Hepatocyte (in vitro differentiated cells): ENCODE measurements around the gene PTPRM. TPM values are rescaled to one million over a fixed set of nuclear protein-coding genes. Genes with fewer than 3 reads are reported as not detected.

Source experiments
- DNase-seq: peaks from one replicate; pipeline ENCODE4 v3.0.0-alpha.2; 2016; ENCODE audit warnings: low spot score
- H2AFZ ChIP-seq: fragments of 200-600 bp; sonication (generic); 2 replicates; pipeline ENCODE4 v1.6.0; 2016; ENCODE audit warnings: antibody characterized with exemption, mild to moderate bottlenecking
- H3K27ac ChIP-seq: fragments of 200-600 bp; sonication (generic); 2 replicates; pipeline ENCODE4 v1.5.1; 2016; ENCODE audit warnings: mild to moderate bottlenecking
- H3K27me3 ChIP-seq: fragments of 200-600 bp; sonication (generic); 2 replicates; pipeline ENCODE4 v1.6.1; 2016
- H3K36me3 ChIP-seq: fragments of 200-600 bp; sonication (generic); replicated peaks from 2 replicates; pipeline ENCODE4 v1.5.1; 2016; ENCODE audit warnings: low read depth; ENCODE audit not compliant: insufficient read depth
- H3K4me1 ChIP-seq: fragments of 200-600 bp; sonication (generic); 2 replicates; pipeline ENCODE4 v1.5.1; 2016; ENCODE audit warnings: mild to moderate bottlenecking, moderate library complexity; ENCODE audit not compliant: insufficient read depth
- H3K4me2 ChIP-seq: fragments of 200-600 bp; sonication (generic); 2 replicates; pipeline ENCODE4 v1.6.0; 2016
- H3K4me3 ChIP-seq: fragments of 200-600 bp; sonication (generic); 2 replicates; pipeline ENCODE4 v1.5.1; 2016; ENCODE audit warnings: mild to moderate bottlenecking
- H3K79me2 ChIP-seq: fragments of 200-600 bp; sonication (generic); 2 replicates; pipeline ENCODE4 v1.6.0; 2017; ENCODE audit warnings: mild to moderate bottlenecking
- H3K9me2 ChIP-seq: fragments of 200-600 bp; sonication (generic); replicated peaks from 2 replicates; pipeline ENCODE4 v1.6.0; 2017; ENCODE audit warnings: mild to moderate bottlenecking; ENCODE audit not compliant: insufficient read depth
- H3K9me3 ChIP-seq: fragments of 200-600 bp; sonication (generic); 2 replicates; pipeline ENCODE4 v1.5.1; 2016; ENCODE audit warnings: low read depth, mild to moderate bottlenecking
- H4K20me1 ChIP-seq: fragments of 200-600 bp; sonication (generic); 2 replicates; pipeline ENCODE4 v1.6.0; 2016; ENCODE audit warnings: mild to moderate bottlenecking; ENCODE audit not compliant: insufficient read depth, poor library complexity, severe bottlenecking
- EZH2 ChIP-seq: fragments of 200-600 bp; sonication (generic); IDR thresholded peaks from 2 replicates; pipeline ENCODE4 v1.6.1; 2016; ENCODE audit warnings: antibody characterized with exemption, mild to moderate bottlenecking, borderline replicate concordance
- EZH2phosphoT487 ChIP-seq: fragments of 200-600 bp; sonication (generic); IDR thresholded peaks from one replicate; pipeline ENCODE4 v1.6.1; 2018; ENCODE audit warnings: antibody characterized with exemption, mild to moderate bottlenecking, low read depth, moderate library complexity; ENCODE audit not compliant: unreplicated experiment, severe bottlenecking
- WGBS: methylation state at CpG from one replicate; pipeline ENCODE4 v1.1.6; 2016; ENCODE audit warnings: low lambda C conversion rate; ENCODE audit errors: missing lambda C conversion rate; 5-methylcytosine and 5-hydroxymethylcytosine counted together
- polyA plus RNA-seq: library from polyadenylated mRNA; unstranded; fragments of >200 nt; fragmentation: Nextera tagmentation; extraction: Ambion mirVana; gene quantifications from 2 replicates; pipeline ENCODE4 v1.2.1, GENCODE V29; 2016
- total RNA-seq: library from RNA; depleted of rRNA; stranded (reverse); fragments of >200 nt; gene quantifications from 2 replicates; pipeline ENCODE4 v1.2.3, GENCODE V29; 2014
- TF ChIP-seq, protein P1 (sequence below): fragments of 200-600 bp; sonication (generic); IDR thresholded peaks from 2 replicates; pipeline ENCODE4 v1.5.1; 2016; ENCODE audit warnings: antibody characterized with exemption, mild to moderate bottlenecking; ENCODE audit not compliant: poor library complexity

The PTPRM gene
- total and polyA plus RNA-seq, 2 experiments from 2014 or later = 26.1 to 47.4 TPM

DNA sequence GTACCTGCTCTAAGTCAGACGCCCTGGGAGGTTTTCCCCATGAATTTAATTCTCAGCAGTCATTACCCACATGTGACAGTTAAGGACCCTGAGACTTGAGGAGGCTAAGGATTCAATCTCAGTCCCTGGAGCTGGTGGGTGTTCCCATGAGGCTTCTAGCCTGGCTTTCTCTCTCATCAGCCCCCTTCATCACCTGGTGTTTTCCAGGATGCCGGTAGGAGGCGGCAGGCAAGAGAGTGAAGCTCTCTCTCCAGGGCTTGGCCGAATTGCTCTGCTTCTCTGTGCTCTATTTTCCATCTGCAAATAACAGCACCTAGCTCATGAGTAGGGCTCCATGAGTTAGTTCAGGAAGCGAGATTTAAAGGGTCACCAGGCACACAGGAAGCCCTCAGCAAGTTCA is 241.9 kb downstream of the PTPRM start:
- Histone ChIP-seq H3K27ac (no peak overlapping the region), H4K20me1 (no peaks in the 10 kb centered on the region), H3K36me3 (no peaks in the 10 kb centered on the region), H3K27me3 (no peaks in the 10 kb centered on the region), H3K4me3 (no peak overlapping the region), H3K4me2 (no peak overlapping the region), H3K9me3 (no peaks in the 10 kb centered on the region), H2AFZ (no peak overlapping the region), H3K4me1 (peaks cover 7% of the 10 kb centered on the region), H3K9me2 (no peaks in the 10 kb centered on the region), H3K79me2 (peaks cover 5% of the 10 kb centered on the region)
- TF ChIP-seq EZH2phosphoT487 (no peak), EZH2 (no peak)
- TF ChIP-seq, protein P1, sequence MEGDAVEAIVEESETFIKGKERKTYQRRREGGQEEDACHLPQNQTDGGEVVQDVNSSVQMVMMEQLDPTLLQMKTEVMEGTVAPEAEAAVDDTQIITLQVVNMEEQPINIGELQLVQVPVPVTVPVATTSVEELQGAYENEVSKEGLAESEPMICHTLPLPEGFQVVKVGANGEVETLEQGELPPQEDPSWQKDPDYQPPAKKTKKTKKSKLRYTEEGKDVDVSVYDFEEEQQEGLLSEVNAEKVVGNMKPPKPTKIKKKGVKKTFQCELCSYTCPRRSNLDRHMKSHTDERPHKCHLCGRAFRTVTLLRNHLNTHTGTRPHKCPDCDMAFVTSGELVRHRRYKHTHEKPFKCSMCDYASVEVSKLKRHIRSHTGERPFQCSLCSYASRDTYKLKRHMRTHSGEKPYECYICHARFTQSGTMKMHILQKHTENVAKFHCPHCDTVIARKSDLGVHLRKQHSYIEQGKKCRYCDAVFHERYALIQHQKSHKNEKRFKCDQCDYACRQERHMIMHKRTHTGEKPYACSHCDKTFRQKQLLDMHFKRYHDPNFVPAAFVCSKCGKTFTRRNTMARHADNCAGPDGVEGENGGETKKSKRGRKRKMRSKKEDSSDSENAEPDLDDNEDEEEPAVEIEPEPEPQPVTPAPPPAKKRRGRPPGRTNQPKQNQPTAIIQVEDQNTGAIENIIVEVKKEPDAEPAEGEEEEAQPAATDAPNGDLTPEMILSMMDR = no peak
- 65% methylated on average over 5 of the region's 5 CpGs for whole genome bisulfite sequencing
- DNase-seq = no peak

DNA sequence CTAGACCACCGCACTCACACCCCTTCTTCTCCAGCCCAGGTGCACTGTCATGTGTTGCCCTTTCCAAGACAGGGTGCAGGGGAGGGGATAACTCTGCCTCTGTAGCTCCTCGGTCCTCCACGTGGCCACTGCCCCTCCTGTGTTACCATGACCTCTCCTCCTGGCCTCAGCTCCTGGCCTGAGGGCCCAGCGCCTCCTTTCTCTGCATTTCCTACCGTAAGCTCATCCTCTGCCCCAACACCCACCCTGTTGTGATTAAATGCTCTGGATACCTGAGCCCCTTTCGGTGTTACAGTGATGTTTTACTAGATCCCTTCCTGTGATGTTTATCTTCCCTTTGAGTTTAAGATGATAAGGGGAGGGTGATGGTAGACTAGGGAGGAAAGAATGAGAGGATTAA is 242.3 kb downstream of the PTPRM start:
- H3K27ac ChIP-seq = no peak overlapping the region
- WGBS = 63% methylated on average over 6 of the region's 6 CpGs

DNA sequence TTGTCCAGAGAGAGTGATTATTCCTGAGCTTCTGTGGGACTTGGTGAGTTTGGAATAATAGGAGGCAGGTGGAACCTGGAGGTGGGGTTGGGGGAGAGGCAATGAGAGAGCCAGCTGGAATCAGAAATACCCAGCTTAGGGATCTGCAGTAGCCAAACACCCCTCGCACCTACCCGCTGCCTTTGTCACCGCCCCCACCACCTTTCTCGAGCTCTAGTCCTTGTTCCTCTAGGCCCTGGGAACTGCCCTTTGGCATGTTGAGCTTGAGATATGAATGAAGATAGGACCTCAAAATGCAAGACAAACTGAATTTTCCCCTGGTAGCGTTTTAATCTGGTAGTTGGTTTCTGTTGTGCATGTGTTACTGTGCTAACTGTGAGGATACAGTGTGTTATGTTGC is 242.9 kb downstream of the PTPRM start:
- H3K4me1 ChIP-seq = no peaks in the 10 kb centered on the region

More for the DNA sequence above, 242.3 kb downstream of the PTPRM start:
- DNase-seq = no peak
- Histone ChIP-seq H2AFZ (no peak overlapping the region), H3K79me2 (peaks cover 5% of the 10 kb centered on the region), H4K20me1 (no peaks in the 10 kb centered on the region), H3K9me3 (peaks cover 2% of the 10 kb centered on the region), H3K4me2 (no peak overlapping the region), H3K4me1 (peaks cover 5% of the 10 kb centered on the region), H3K4me3 (no peak overlapping the region), H3K36me3 (no peaks in the 10 kb centered on the region), H3K9me2 (no peaks in the 10 kb centered on the region), H3K27me3 (no peaks in the 10 kb centered on the region)
- TF ChIP-seq EZH2phosphoT487 (no peak), EZH2 (no peak)
- TF ChIP-seq, protein P1 = no peak

More for the DNA sequence above, 242.9 kb downstream of the PTPRM start:
- WGBS = 83% methylated on average over 5 of the region's 5 CpGs
- Histone ChIP-seq H3K27ac (no peak overlapping the region), H3K9me3 (peaks cover 7% of the 10 kb centered on the region), H3K9me2 (no peaks in the 10 kb centered on the region), H2AFZ (no peak overlapping the region), H3K79me2 (peaks cover 5% of the 10 kb centered on the region), H3K27me3 (no peaks in the 10 kb centered on the region), H3K4me3 (no peak overlapping the region), H3K4me2 (no peak overlapping the region), H4K20me1 (no peaks in the 10 kb centered on the region), H3K36me3 (no peaks in the 10 kb centered on the region)
- DNase-seq = no peak
- no peak for TF ChIP-seq EZH2
- TF ChIP-seq EZH2phosphoT487 = no peak
- TF ChIP-seq, protein P1 = no peak
